Activated T-cell treated with anti-CD3 and anti-CD28 coated beads, Interleukin-2, amount 50 U/mL, for 72 hours (primary cell): Measurements from ENCODE around the gene PLEKHG5. TPM values are rescaled to one million over a fixed set of nuclear protein-coding genes. Genes with fewer than 3 reads are reported as not detected.
A peak's percentile ranks its signal among the peaks of the same experiment; 100 is the strongest.
"Not testable (repeated sequence)": the region's sequence is repeated elsewhere in the genome, so short reads cannot be mapped to it uniquely, and the experiment has no call there.

Experiments
- ATAC-seq, 2 donors: fragments of 150-1000 bp; cut with Tn5 transposase; replicated peaks in 1 of 2; 2 replicates each; pipeline ENCODE4 v1.10.0; 2021; ENCODE audit warnings: moderate library complexity in 2 of 2, mild to moderate bottlenecking in 1 of 2
- DNase-seq, 2 donors: peaks; one replicate each; pipeline ENCODE4 v3.0.0; 2021 to 2022; ENCODE audit warnings: mixed read lengths in 1 of 2
- H3K27ac Mint-ChIP-seq: one replicate; pipeline ENCODE4 v1.8.0; 2022; ENCODE audit warnings: mild to moderate bottlenecking, moderate library complexity, mixed read lengths
- H3K27me3 Mint-ChIP-seq: one replicate; pipeline ENCODE4 v1.8.0; 2022; ENCODE audit warnings: low read depth, mixed read lengths
- H3K36me3 Mint-ChIP-seq, 2 donors: one replicate each; pipeline ENCODE4 v1.8.0; 2022; ENCODE audit warnings: mixed read lengths in 2 of 2, mild to moderate bottlenecking in 1 of 2; ENCODE audit not compliant: insufficient read depth in 2 of 2
- H3K4me1 Mint-ChIP-seq: one replicate; pipeline ENCODE4 v1.8.0; 2022; ENCODE audit warnings: low read depth, mixed read lengths
- H3K4me3 Mint-ChIP-seq, 2 donors: one replicate each; pipeline ENCODE4 v1.8.0; 2022; ENCODE audit warnings: mild to moderate bottlenecking in 2 of 2, mixed read lengths in 2 of 2, moderate library complexity in 2 of 2
- H3K9me3 Mint-ChIP-seq, 2 donors: one replicate each; pipeline ENCODE4 v1.8.0; 2022; ENCODE audit warnings: mixed read lengths in 2 of 2
- total RNA-seq, 2 donors: library from RNA; stranded (reverse); gene quantifications; one replicate each; pipeline ENCODE4 v1.2.3, GENCODE V29; 2022

Gene PLEKHG5
- total RNA-seq, 2 donors from 2014 or later: 2.6 to 3.2 TPM

DNA sequence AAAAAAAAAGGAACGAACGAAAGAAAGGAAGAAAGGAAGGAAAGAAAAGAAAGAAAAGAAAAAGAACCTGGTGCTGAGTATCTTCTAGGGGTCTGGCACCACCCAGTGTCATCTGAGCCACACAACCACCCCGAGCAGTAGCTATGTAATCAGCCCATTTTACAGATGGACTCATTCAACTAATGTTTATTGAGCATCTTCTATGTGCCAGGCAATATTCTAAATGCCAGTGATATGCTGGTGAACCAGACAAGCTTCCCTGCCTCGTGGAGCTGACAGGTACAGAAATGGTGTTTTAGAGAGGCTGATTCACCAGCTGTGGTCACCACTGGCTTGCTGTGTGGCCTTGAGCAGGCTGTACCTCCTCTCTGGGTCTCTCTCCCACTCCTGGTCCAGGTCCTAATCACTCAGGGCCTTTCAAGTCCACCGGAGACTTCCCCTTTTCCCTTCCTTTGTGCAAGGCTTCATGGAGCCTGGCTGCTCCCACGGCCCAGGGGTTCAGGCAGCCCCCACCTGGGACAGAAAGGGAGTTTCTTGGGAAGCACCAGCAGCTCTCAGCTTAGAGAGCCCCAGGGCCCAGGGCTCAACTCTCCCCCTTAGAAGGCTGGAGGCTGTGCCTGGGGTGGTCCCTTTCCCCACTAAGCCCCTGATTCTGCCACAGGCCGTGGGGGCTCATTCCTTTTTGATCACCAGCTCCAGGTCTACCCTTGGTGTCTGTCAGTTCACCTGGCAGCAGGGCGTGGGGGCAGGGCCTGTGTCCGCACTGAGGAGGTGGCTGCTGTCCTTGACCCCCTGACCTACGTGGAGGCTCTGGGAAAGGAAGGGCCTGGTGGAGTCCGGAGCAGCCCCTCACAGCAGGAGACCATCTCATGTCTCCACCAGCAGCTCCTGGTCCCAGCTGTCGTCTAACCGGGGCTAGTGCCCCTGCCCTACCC is 59.6 kb downstream of the PLEKHG5 start:
- not testable (repeated sequence) for H3K36me3 Mint-ChIP-seq, ATAC-seq, DNase-seq, H3K4me3 Mint-ChIP-seq, H3K4me1 Mint-ChIP-seq, H3K9me3 Mint-ChIP-seq, H3K27ac Mint-ChIP-seq, H3K27me3 Mint-ChIP-seq

DNA sequence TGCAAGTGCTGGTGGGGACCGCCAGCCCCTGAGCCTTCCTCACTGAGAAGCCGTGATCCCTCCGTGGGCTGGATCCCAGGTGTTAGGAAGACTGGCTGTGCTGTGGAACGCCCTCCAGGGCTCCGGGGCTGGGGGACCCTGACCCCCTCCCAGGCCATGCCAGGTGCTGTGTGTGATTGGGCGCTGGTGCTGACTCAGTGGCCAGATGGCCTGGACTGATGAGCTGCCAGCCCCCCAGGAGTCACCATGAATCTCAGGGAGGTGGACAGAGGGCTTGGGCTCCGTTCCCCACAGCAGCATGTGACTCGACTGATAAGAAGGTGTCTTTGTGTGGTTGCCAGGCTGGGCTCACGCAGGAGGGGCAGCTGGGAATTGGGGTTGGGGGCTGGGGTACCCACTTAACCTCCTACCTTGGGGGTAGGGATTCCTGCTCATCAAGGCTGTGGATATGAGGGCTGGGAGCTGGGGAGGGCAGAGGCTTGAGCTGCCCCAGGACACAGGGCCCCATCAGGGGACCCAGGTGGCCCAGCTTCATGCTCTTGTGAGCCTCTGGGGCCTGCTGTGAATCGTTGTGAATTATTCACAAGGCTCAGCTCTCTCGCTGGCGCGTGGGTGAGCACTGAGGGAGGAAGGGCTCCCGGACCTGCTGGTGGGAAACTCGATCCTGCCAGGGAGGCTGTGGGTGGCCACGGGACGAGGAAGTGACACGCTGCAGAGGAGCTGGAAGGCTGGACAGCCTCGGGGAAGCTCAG is 61.6 kb downstream of the PLEKHG5 start:
- not testable (repeated sequence) for H3K4me3 Mint-ChIP-seq, H3K9me3 Mint-ChIP-seq, H3K27me3 Mint-ChIP-seq, H3K36me3 Mint-ChIP-seq, H3K4me1 Mint-ChIP-seq, ATAC-seq, DNase-seq, H3K27ac Mint-ChIP-seq

DNA sequence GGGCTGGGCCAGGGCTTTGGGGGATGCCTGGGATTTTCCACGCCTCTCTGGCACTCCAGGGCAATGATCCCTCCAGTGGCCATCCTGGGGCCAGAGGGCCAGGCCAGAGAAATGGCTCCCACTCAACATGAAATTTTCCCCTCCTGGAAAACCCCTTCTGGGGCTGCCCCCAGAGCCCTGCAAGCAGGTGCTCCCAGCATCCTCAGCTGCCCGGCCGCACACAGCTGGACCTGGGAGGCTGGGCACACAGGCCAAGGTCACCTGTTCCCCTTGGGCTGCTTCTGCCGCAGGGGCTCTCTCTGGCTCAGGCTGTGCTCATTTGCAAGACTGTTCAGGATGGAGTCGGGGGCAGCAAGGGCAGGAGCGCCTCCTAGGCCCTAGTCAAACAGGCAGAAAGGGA is 63.0 kb downstream of the PLEKHG5 start:
- ATAC-seq, DNase-seq: not testable (repeated sequence)

GRCh38 chr1:6427441-6428390 is 63.8 kb downstream of the PLEKHG5 start:
- ATAC-seq (no peak), DNase-seq (no peak)
- H3K4me3 Mint-ChIP-seq: no peak overlapping the region
- no peaks in the 10 kb centered on the region for H3K36me3 Mint-ChIP-seq
- H3K4me1 Mint-ChIP-seq: peaks cover 8% of the 10 kb centered on the region
- H3K27me3 Mint-ChIP-seq: peaks cover 13% of the 10 kb centered on the region
- no peak overlapping the region for H3K27ac Mint-ChIP-seq
- no peaks in the 10 kb centered on the region for H3K9me3 Mint-ChIP-seq

More for the DNA sequence above, 63.0 kb downstream of the PLEKHG5 start:
- not testable (repeated sequence) for H3K27ac Mint-ChIP-seq, H3K27me3 Mint-ChIP-seq, H3K9me3 Mint-ChIP-seq, H3K36me3 Mint-ChIP-seq, H3K4me1 Mint-ChIP-seq, H3K4me3 Mint-ChIP-seq

DNA sequence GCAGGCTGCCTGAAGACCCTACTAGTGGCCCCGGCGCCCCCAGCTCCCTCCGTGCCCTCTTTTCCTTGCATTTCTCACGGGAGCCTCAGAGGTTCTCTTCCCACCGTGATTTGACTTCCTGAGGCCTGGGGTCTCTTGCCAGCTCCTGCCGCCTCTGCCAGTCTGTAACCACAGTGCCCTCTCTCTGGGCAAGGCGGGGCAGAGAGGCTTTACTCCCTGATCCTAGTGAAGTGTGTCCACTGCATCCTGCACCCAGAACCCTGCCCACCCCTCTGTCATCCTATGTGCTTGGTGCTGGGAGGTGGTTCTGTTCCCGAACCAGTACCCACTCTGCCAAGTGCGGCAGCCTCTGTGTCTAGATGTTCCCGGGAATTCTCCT is 64.5 kb downstream of the PLEKHG5 start:
- H3K9me3 Mint-ChIP-seq: no peaks in the 10 kb centered on the region
- ATAC-seq (no peak), DNase-seq (no peak)
- no peak overlapping the region for H3K27ac Mint-ChIP-seq
- H3K4me1 Mint-ChIP-seq: peaks cover 8% of the 10 kb centered on the region
- H3K27me3 Mint-ChIP-seq: peaks cover 20% of the 10 kb centered on the region
- no peak overlapping the region for H3K4me3 Mint-ChIP-seq
- no peaks in the 10 kb centered on the region for H3K36me3 Mint-ChIP-seq

DNA sequence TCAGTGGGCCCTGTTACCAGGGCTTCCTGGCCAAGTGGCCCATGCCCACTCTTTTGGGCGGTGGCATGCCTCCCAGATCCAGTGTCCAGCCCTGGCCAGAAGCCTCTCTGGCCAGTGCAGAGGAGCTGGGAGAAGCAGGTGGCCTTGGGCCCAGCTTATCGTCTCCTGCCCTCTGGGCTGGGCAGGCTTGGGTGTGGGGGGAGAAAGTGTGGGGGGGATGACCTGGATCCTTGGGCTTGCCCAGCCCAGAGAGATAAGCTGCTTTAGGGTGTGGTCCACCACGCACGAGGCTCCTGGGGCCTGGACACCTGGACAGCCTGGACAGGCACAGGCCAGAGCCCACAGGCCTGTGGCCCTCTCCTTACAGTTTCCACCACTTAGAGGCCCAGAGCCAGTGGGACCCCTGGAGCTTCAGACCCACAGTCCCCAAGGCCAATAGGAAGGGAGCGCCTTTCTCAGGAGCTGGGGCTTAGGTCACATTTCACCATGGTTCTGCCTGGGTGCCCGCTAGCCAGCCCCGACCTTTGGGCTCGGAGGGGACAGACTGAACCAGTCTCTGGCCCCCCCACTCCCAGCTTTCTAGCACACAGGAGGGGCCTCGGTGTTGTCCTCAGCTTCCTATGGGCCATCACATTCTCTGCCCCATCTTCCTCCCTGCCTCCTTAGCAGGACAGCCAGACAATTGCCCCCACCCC is 65.0 kb downstream of the PLEKHG5 start:
- H3K4me1 Mint-ChIP-seq: peaks cover 8% of the 10 kb centered on the region
- H3K9me3 Mint-ChIP-seq: no peaks in the 10 kb centered on the region
- H3K27ac Mint-ChIP-seq: no peak overlapping the region
- DNase-seq (no peak), ATAC-seq (no peak)
- H3K27me3 Mint-ChIP-seq: peaks cover 25% of the 10 kb centered on the region
- no peak overlapping the region for H3K4me3 Mint-ChIP-seq
- H3K36me3 Mint-ChIP-seq: no peaks in the 10 kb centered on the region

- Mint-ChIP-seq H3K36me3 (no peaks in the 10 kb centered on the region), H3K27ac (no peak overlapping the region), H3K4me1 (peaks cover 8% of the 10 kb centered on the region), H3K4me3 (no peak overlapping the region), H3K27me3 (peaks cover 31% of the 10 kb centered on the region), H3K9me3 (no peaks in the 10 kb centered on the region)
- DNase-seq (no peak), ATAC-seq (no peak)
These were observed 65.8 kb downstream of the PLEKHG5 start for GRCh38 chr1:6425658-6426057.

GRCh38 chr1:6424619-6425593 is 66.6 kb downstream of the PLEKHG5 start, which contains the start of gene ESPN:
ESPN (plus strand) TSS chr1:6424776; CDS start chr1:6424956, 180 bp downstream.
- peaks cover 8% of the 10 kb centered on the region for H3K4me1 Mint-ChIP-seq
- DNase-seq: no peak
- ATAC-seq: peak; percentile 46 to 47
- H3K4me3 Mint-ChIP-seq: peak within 1 kb of the TSS; percentile 79
- no peaks in the 10 kb centered on the region for H3K36me3 Mint-ChIP-seq
- H3K27me3 Mint-ChIP-seq: peaks cover 31% of the 10 kb centered on the region
- no peaks in the 10 kb centered on the region for H3K9me3 Mint-ChIP-seq
- no peak within 1 kb of the TSS for H3K27ac Mint-ChIP-seq

GRCh38 chr1:6424000-6424565 is 67.4 kb downstream of the PLEKHG5 start:
- H3K27ac Mint-ChIP-seq: no peak overlapping the region
- DNase-seq (no peak), ATAC-seq (peak in 1 of 2 donors; percentile 1)
- peaks cover 8% of the 10 kb centered on the region for H3K4me1 Mint-ChIP-seq
- H3K27me3 Mint-ChIP-seq: peaks cover 31% of the 10 kb centered on the region
- no peaks in the 10 kb centered on the region for H3K36me3 Mint-ChIP-seq
- H3K9me3 Mint-ChIP-seq: no peaks in the 10 kb centered on the region
- peak overlapping the region; percentile 79 for H3K4me3 Mint-ChIP-seq

DNA sequence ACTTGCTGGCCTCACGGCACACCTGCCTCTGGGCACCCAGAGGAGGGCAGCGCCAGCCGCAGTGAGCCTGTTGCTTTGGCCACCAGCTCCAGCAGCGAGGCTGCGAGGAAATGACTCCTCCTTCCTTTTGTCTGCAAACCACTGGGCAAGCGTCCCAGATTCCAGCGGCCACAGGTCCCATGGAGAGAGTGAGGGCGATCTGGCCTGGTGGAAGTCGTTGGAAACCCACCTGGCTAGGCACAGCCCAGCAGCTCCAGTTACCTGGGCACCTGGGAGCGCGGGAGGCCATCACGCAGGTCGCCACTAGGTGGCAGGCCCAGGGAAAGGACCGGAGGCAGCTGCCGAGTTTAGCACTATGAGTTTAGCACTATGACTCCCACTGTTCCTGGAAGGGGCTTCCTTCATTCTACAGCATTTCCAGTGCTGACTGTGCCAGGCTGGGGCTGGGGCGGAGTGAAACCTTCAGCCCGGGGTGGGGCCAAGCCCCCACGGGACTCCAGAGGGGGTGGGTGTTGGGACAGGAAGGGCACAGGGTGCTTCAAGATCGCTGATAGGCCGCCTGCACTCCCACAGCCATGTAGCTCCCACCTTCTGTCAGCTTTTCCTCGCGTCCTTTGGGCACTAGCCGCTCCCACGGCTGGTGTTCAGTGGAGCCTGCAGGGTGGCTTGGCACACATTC is 68.0 kb downstream of the PLEKHG5 start:
- Mint-ChIP-seq H3K36me3 (no peaks in the 10 kb centered on the region), H3K27ac (no peak overlapping the region), H3K4me3 (peak overlapping the region; percentile 79), H3K9me3 (no peaks in the 10 kb centered on the region), H3K4me1 (peaks cover 8% of the 10 kb centered on the region), H3K27me3 (peaks cover 31% of the 10 kb centered on the region)
- DNase-seq: peak; percentile 78 to 80
- ATAC-seq: peak; percentile 67 to 76

DNA sequence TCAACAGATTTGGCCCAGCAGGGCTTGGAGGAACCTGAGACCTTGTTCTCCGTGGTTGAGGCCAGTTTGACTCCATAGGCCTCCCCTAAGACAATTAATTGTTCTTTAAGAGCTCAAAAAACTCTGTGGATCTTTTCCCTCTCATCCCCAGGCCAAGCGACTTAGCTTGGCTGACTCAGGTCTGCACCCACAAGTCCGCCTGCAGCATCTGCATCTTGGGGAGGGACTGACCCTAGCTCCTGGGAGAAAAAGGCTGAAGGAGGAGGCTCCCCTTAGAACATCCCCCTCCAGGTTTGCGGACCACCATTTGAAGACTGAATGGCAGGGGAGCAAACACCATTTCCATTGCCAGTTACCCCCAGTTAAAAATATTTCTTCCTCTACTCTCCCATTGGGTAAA is 70.2 kb downstream of the PLEKHG5 start:
- ATAC-seq (no peak), DNase-seq (no peak)
- peaks cover 8% of the 10 kb centered on the region for H3K4me1 Mint-ChIP-seq
- H3K27me3 Mint-ChIP-seq: peaks cover 51% of the 10 kb centered on the region
- no peaks in the 10 kb centered on the region for H3K9me3 Mint-ChIP-seq
- no peaks in the 10 kb centered on the region for H3K36me3 Mint-ChIP-seq
- no peak overlapping the region for H3K27ac Mint-ChIP-seq
- H3K4me3 Mint-ChIP-seq: no peak overlapping the region
